ENCODE measurements around the gene LY6G6D. TPM values are rescaled to one million over a fixed set of nuclear protein-coding genes. Genes with fewer than 3 reads are reported as not detected.

LY6G6D gene
- total RNA-seq, 1 experiment from 2014 or later = not detected

DNA sequence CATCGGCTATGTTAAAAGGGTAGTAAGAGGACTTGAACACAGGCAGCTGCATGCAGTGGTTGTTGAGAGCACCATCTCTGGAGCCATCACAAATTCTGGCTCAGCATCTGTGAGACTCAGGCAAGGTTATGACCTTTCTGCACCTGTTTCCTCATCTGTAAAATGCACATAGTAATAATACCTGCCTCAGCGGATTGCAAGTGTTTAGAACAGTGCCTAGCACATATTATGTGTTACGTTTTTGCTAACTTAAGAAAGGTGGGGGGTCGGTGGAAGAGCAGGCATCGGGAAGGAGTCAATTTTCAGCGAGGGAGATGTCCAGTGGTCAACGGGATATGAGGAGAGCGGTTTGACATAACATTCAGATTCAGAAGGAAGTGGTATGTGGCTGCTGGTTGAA lies 37.2 kb upstream of the LY6G6D start:
- no peak overlapping the region for H2BK15ac ChIP-seq (ENCODE audit: low read depth, low read length)
- H3K23ac ChIP-seq (ENCODE audit: insufficient read length, low read depth, low read length) = no peak overlapping the region
- no peak for DNase-seq
- no peaks in the 10 kb centered on the region; a peak in 2 of 5 replicates for H3K9me3 Mint-ChIP-seq
- no peak overlapping the region for H3K4me2 ChIP-seq (ENCODE audit: insufficient read depth, insufficient read length, low read length)
- H3K56ac ChIP-seq (ENCODE audit: insufficient read length, low read depth, low read length) = no peak overlapping the region
- no peaks in the 10 kb centered on the region for H3K79me1 ChIP-seq (ENCODE audit: insufficient read depth, low read depth, low read length, poor library complexity, severe bottlenecking)
- TF ChIP-seq, protein P1, sequence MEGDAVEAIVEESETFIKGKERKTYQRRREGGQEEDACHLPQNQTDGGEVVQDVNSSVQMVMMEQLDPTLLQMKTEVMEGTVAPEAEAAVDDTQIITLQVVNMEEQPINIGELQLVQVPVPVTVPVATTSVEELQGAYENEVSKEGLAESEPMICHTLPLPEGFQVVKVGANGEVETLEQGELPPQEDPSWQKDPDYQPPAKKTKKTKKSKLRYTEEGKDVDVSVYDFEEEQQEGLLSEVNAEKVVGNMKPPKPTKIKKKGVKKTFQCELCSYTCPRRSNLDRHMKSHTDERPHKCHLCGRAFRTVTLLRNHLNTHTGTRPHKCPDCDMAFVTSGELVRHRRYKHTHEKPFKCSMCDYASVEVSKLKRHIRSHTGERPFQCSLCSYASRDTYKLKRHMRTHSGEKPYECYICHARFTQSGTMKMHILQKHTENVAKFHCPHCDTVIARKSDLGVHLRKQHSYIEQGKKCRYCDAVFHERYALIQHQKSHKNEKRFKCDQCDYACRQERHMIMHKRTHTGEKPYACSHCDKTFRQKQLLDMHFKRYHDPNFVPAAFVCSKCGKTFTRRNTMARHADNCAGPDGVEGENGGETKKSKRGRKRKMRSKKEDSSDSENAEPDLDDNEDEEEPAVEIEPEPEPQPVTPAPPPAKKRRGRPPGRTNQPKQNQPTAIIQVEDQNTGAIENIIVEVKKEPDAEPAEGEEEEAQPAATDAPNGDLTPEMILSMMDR (conservative IDR thresholded peaks at IDR 0.05) = no peak
- H3K18ac ChIP-seq (ENCODE audit: insufficient read length, low read depth, low read length) = no peak overlapping the region
- no peak overlapping the region for H2BK5ac ChIP-seq (ENCODE audit: insufficient read length, low read length)
- no peak overlapping the region for H3K14ac ChIP-seq (ENCODE audit: insufficient read depth, low read length)
- H3K4ac ChIP-seq (ENCODE audit: low read depth, low read length) = no peak overlapping the region
- no peaks in the 10 kb centered on the region for H3K4me1 ChIP-seq (ENCODE audit: insufficient read depth, low read length)
- H3K9me3 ChIP-seq (ENCODE audit: control insufficient read depth, low read depth, low read length) = no peaks in the 10 kb centered on the region
- H2BK120ac ChIP-seq (ENCODE audit: low read depth, low read length, poor library complexity, severe bottlenecking) = no peak overlapping the region
- no peaks in the 10 kb centered on the region; the same call in 1 of the 2 replicates for H3K27me3 ChIP-seq (ENCODE audit: insufficient read depth, low read length)
- no peak overlapping the region for H2AK5ac ChIP-seq (ENCODE audit: insufficient read length, low read length)
- no peak overlapping the region for H3K27ac Mint-ChIP-seq
- no peaks in the 10 kb centered on the region for H3K79me2 ChIP-seq (ENCODE audit: insufficient read depth, low read length)
- no peaks in the 10 kb centered on the region for H4K20me1 ChIP-seq (ENCODE audit: control insufficient read depth, insufficient read depth, insufficient read length)
- no peak overlapping the region for H4K91ac ChIP-seq (ENCODE audit: insufficient read length, low read depth, low read length)
- peaks cover 2 to 10% (median 5%) of the 10 kb centered on the region in 3 experiments; a peak in 6 of 7 replicates for H3K36me3 Mint-ChIP-seq (ENCODE audit: insufficient read depth in 1 of 3, low read depth in 3 of 3)
- peaks cover 12% of the 10 kb centered on the region for H3K23me2 ChIP-seq (ENCODE audit: insufficient read length, low read depth, low read length, poor library complexity, severe bottlenecking)
- H2BK12ac ChIP-seq (ENCODE audit: insufficient read length, low read depth, low read length) = no peak overlapping the region
- no peak overlapping the region for H2BK20ac ChIP-seq (ENCODE audit: low read depth, low read length, poor library complexity, severe bottlenecking)
- peaks cover 12 to 17% of the 10 kb centered on the region in 2 experiments for H3K4me1 Mint-ChIP-seq
- no peak overlapping the region for H4K8ac ChIP-seq (replicated peaks; ENCODE audit: insufficient read length, low read depth, low read length)
- peaks cover 25% of the 10 kb centered on the region for H3K27me3 Mint-ChIP-seq (ENCODE audit: low read depth)
- H3K9ac ChIP-seq (ENCODE audit: extremely low read depth, insufficient read length, low read length) = no peak overlapping the region
- no peak overlapping the region for H3T11ph ChIP-seq (ENCODE audit: low read length)
- no peak overlapping the region for H3K4me3 Mint-ChIP-seq
- no peak overlapping the region for H2AFZ ChIP-seq (ENCODE audit: low read length)
- no peak overlapping the region for H4K5ac ChIP-seq (ENCODE audit: insufficient read length, low read depth, low read length)
- no peak overlapping the region for H3K27ac ChIP-seq (ENCODE audit: insufficient read length, low read depth, low read length)
- no CpG with 5 or more reads among the region's 8 CpGs for WGBS (ENCODE audit: extremely low coverage, insufficient read length, low lambda C conversion rate)
